ENCODE measurements around the gene SECISBP2L. TPM values are rescaled to one million over a fixed set of nuclear protein-coding genes. Genes with fewer than 3 reads are reported as not detected.

The SECISBP2L gene
- total RNA-seq, 2 donors from 2014 or later = 23.9 to 32.0 TPM

- peaks cover 22% of the 10 kb centered on the region for H3K4me1 ChIP-seq
- 0 to 1% methylated on average over 7 to 17 of the region's 17 CpGs for WGBS, 2 donors
- intact Hi-C loops (cut with DNase I) = no loop called here
These were observed 461 bp downstream of the SECISBP2L start for GRCh38 chr15:49045751-49046219.

GRCh38 chr15:49044766-49045606, 1.3 kb downstream of the SECISBP2L start:
- no peak for DNase-seq
- no peaks in the 10 kb centered on the region for H3K36me3 ChIP-seq (replicated peaks in 1 of 2; ENCODE audit: insufficient read depth in 1 of 2, low read depth in 2 of 2)
- WGBS, 2 donors = 3 to 6% methylated on average over 8 of the region's 8 CpGs
- H3K4me1 ChIP-seq = peaks cover 22% of the 10 kb centered on the region
- ATAC-seq = no peak
- H3K27me3 ChIP-seq = no peaks in the 10 kb centered on the region
- no peaks in the 10 kb centered on the region for H3K9me3 ChIP-seq
- peak overlapping the region in 1 of 4 donors; percentile 88 for H3K27ac ChIP-seq
- H3K4me3 ChIP-seq = peak overlapping the region; percentile 82 to 86
- intact Hi-C loops (cut with DNase I) = no loop called here
- no peak for TF ChIP-seq CTCF (IDR thresholded peaks at IDR 0.05)

More at GRCh38 chr15:49045751-49046219, 461 bp downstream of the SECISBP2L start:
- ATAC-seq (peak; percentile 22), DNase-seq (no peak)
- Histone ChIP-seq H3K27ac (peak overlapping the region; percentile 74 to 88 (median 78)), H3K4me3 (peak overlapping the region; percentile 82 to 86), H3K9me3 (no peaks in the 10 kb centered on the region), H3K27me3 (no peaks in the 10 kb centered on the region), H3K36me3 (replicated peaks in 1 of 2; ENCODE audit: insufficient read depth in 1 of 2, low read depth in 2 of 2) (no peaks in the 10 kb centered on the region)
- TF ChIP-seq POLR2A (IDR thresholded peaks at IDR 0.05) = no peak
- TF ChIP-seq CTCF (IDR thresholded peaks at IDR 0.05) = no peak

GRCh38 chr15:49044002-49044401, 2.2 kb downstream of the SECISBP2L start:
- no peak overlapping the region for H3K4me3 ChIP-seq
- DNase-seq = no peak
- H3K27me3 ChIP-seq = no peaks in the 10 kb centered on the region
- intact Hi-C loops (cut with DNase I) = no loop called here
- 64 to 72% methylated on average over 3 of the region's 3 CpGs for WGBS, 2 donors
- no peaks in the 10 kb centered on the region for H3K9me3 ChIP-seq
- H3K36me3 ChIP-seq (replicated peaks in 1 of 2; ENCODE audit: insufficient read depth in 1 of 2, low read depth in 2 of 2) = no peaks in the 10 kb centered on the region
- H3K27ac ChIP-seq = no peak overlapping the region
- peaks cover 22% of the 10 kb centered on the region for H3K4me1 ChIP-seq
- TF ChIP-seq POLR2A (IDR thresholded peaks at IDR 0.05) (no peak), CTCF (IDR thresholded peaks at IDR 0.05) (no peak)
- no peak for ATAC-seq

- no peak overlapping the region for H3K4me3 ChIP-seq
- no peaks in the 10 kb centered on the region for H3K36me3 ChIP-seq (replicated peaks in 1 of 2; ENCODE audit: insufficient read depth in 1 of 2, low read depth in 2 of 2)
- no peak overlapping the region for H3K27ac ChIP-seq
- no peaks in the 10 kb centered on the region for H3K9me3 ChIP-seq
- peaks cover 33% of the 10 kb centered on the region for H3K4me1 ChIP-seq
- H3K27me3 ChIP-seq = no peaks in the 10 kb centered on the region
- TF ChIP-seq POLR2A (IDR thresholded peaks at IDR 0.05) (no peak), CTCF (IDR thresholded peaks at IDR 0.05) (no peak)
- ATAC-seq (no peak), DNase-seq (no peak)
- intact Hi-C loops (cut with DNase I) = no loop called here
These were observed 4.1 kb downstream of the SECISBP2L start for GRCh38 chr15:49042165-49042564.

- H3K27me3 ChIP-seq = no peaks in the 10 kb centered on the region
- TF ChIP-seq CTCF (IDR thresholded peaks at IDR 0.05) (no peak), POLR2A (IDR thresholded peaks at IDR 0.05) (no peak)
- H3K36me3 ChIP-seq (replicated peaks in 1 of 2; ENCODE audit: insufficient read depth in 1 of 2, low read depth in 2 of 2) = no peaks in the 10 kb centered on the region
- DNase-seq (no peak), ATAC-seq (no peak)
- no peaks in the 10 kb centered on the region for H3K9me3 ChIP-seq
- H3K27ac ChIP-seq = no peak overlapping the region
- WGBS, 2 donors = 58 to 66% methylated on average over 5 of the region's 5 CpGs
- peaks cover 29% of the 10 kb centered on the region for H3K4me1 ChIP-seq
- H3K4me3 ChIP-seq = no peak overlapping the region
- intact Hi-C loops (cut with DNase I) = no loop called here
These were observed 4.8 kb downstream of the SECISBP2L start for GRCh38 chr15:49041426-49041825.
